ENCODE results near the gene TGFBR2. TPM values are rescaled to one million over a fixed set of nuclear protein-coding genes. Genes with fewer than 3 reads are reported as not detected.

The TGFBR2 gene
- total and polyA plus RNA-seq, 10 of the 15 experiments (the other 5 are each of a cell fraction or from before 2014, with no cell fraction given) = 0.02 to 0.98 (median 0.18) TPM; not detected in 1

DNA sequence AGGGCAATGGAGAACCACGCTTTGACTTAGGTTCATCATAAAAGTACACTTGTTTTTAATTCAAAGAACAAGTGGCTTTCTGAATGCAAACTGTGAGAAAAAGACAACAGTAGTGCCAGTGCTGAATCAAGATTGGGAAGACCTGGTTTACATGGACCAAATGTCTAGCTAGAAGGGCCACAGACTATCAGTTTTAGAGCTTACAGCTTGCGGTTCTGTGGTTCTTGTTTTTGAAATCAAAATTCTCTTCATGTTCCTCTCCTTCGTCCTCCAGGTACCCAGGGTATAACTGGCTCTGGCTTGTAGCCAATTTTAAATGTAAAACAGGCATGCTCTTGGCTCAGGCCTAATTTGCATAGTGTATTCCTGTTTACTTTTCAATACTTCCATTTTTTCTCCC, 124.6 kb downstream of the TGFBR2 start:
- no peaks in the 10 kb centered on the region for H4K20me1 ChIP-seq (ENCODE audit: control insufficient read depth, insufficient read depth)
- WGBS (ENCODE audit: insufficient coverage, insufficient replicate concordance, low lambda C conversion rate, missing lambda C conversion rate) = 6% methylated on average over 3 of the region's 3 CpGs
- ChIA-PET POLR2A (no interaction called here), SMC1A (ENCODE audit: uncharacterized antibody, unreplicated experiment) (no interaction called here), CTCF (no interaction called here), RAD21 (ENCODE audit: unreplicated experiment) (no interaction called here)
- H3K36me3 ChIP-seq (ENCODE audit: control insufficient read depth in 2 of 2, insufficient read depth in 2 of 2, low read length in 1 of 2) = no peaks in the 10 kb centered on the region
- intact Hi-C loops (cut with micrococcal nuclease; ENCODE audit: unreplicated experiment) = no loop called here
- in situ Hi-C loops (cut with MboI) = no loop called here
- H3K9me3 ChIP-seq (replicated peaks; ENCODE audit: control insufficient read depth, insufficient read depth, low read length) = no peaks in the 10 kb centered on the region
- H3K9ac ChIP-seq (ENCODE audit: control insufficient read depth, insufficient read depth, low read length) = no peak overlapping the region
- H3K4me3 ChIP-seq = no peak overlapping the region
- FAIRE-seq = no peak
- DNase-seq (ENCODE audit: low read depth, low spot score) = no peak
- H3K4me2 ChIP-seq (ENCODE audit: control insufficient read depth, insufficient read depth) = no peak overlapping the region
- no peaks in the 10 kb centered on the region for H3K4me1 ChIP-seq (ENCODE audit: control insufficient read depth, insufficient read depth, low read length)
- no peak for ATAC-seq
- H3K27ac ChIP-seq (ENCODE audit: control insufficient read depth, insufficient read depth) = no peak overlapping the region
- no TSS peak for BruUV-seq (replicated peaks)
- TF ChIP-seq, protein P1, sequence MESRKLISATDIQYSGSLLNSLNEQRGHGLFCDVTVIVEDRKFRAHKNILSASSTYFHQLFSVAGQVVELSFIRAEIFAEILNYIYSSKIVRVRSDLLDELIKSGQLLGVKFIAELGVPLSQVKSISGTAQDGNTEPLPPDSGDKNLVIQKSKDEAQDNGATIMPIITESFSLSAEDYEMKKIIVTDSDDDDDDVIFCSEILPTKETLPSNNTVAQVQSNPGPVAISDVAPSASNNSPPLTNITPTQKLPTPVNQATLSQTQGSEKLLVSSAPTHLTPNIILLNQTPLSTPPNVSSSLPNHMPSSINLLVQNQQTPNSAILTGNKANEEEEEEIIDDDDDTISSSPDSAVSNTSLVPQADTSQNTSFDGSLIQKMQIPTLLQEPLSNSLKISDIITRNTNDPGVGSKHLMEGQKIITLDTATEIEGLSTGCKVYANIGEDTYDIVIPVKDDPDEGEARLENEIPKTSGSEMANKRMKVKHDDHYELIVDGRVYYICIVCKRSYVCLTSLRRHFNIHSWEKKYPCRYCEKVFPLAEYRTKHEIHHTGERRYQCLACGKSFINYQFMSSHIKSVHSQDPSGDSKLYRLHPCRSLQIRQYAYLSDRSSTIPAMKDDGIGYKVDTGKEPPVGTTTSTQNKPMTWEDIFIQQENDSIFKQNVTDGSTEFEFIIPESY (IDR thresholded peaks at IDR 0.05) = no peak
- TF ChIP-seq DPF2 (IDR thresholded peaks at IDR 0.05) (no peak), KLF5 (IDR thresholded peaks at IDR 0.05; ENCODE audit: partially characterized antibody) (no peak), NFYB (IDR thresholded peaks at IDR 0.05; ENCODE audit: insufficient read depth, low read depth, low read length) (no peak), CHD4 (IDR thresholded peaks at IDR 0.05) (no peak)
- H2AFZ ChIP-seq (ENCODE audit: control insufficient read depth, low read depth, low read length) = no peak overlapping the region
- no peaks in the 10 kb centered on the region; a peak in 1 of 4 replicates for H3K27me3 ChIP-seq (replicated peaks in 1 of 2; ENCODE audit: control insufficient read depth in 2 of 2, insufficient read depth in 2 of 2, low read length in 1 of 2)
- H3K79me2 ChIP-seq (ENCODE audit: control insufficient read depth, insufficient read depth, low read length) = no peaks in the 10 kb centered on the region

DNA sequence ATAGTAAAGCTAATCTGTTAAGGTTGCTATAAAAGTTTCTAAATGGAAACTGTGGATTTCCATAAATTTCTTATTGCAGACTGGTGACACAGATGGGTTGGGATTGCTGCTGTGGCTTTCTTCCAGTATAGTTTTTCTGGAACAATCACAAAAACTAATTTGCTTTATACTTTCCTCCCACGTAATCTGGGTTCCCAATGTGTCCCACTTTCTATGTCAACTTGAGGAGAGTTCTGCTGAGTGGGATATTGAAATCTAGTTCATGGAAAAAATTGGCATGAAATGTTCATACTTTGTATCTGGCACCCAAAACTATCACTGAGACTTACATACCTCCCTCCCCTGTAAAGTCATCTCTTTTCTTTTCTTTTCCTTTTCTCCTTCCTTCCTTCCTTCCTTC, 126.8 kb downstream of the TGFBR2 start:
- Histone ChIP-seq H3K27ac (ENCODE audit: control insufficient read depth, insufficient read depth) (no peak overlapping the region), H3K4me3 (no peak overlapping the region), H3K4me2 (ENCODE audit: control insufficient read depth, insufficient read depth) (no peak overlapping the region), H3K9ac (ENCODE audit: control insufficient read depth, insufficient read depth, low read length) (no peak overlapping the region), H3K9me3 (replicated peaks; ENCODE audit: control insufficient read depth, insufficient read depth, low read length) (no peaks in the 10 kb centered on the region), H2AFZ (ENCODE audit: control insufficient read depth, low read depth, low read length) (no peak overlapping the region), H3K27me3 (replicated peaks in 1 of 2; ENCODE audit: control insufficient read depth in 2 of 2, insufficient read depth in 2 of 2, low read length in 1 of 2) (no peaks in the 10 kb centered on the region; a peak in 1 of 4 replicates), H3K79me2 (ENCODE audit: control insufficient read depth, insufficient read depth, low read length) (no peaks in the 10 kb centered on the region), H3K36me3 (ENCODE audit: control insufficient read depth in 2 of 2, insufficient read depth in 2 of 2, low read length in 1 of 2) (no peaks in the 10 kb centered on the region), H3K4me1 (ENCODE audit: control insufficient read depth, insufficient read depth, low read length) (no peaks in the 10 kb centered on the region), H4K20me1 (ENCODE audit: control insufficient read depth, insufficient read depth) (no peaks in the 10 kb centered on the region)
- no peak for FAIRE-seq
- 0% methylated on average over 1 of the region's 1 CpG for WGBS (ENCODE audit: insufficient coverage, insufficient replicate concordance, low lambda C conversion rate, missing lambda C conversion rate)
- BruUV-seq (replicated peaks) = no TSS peak
- no peak for DNase-seq (ENCODE audit: low read depth, low spot score)
- ChIA-PET RAD21 (ENCODE audit: unreplicated experiment) (no interaction called here), POLR2A (no interaction called here), SMC1A (ENCODE audit: uncharacterized antibody, unreplicated experiment) (interaction anchor here (1.4 kb wide), 1 partner anchor 10 kb away, joined by 5 read pairs; no protein-coding TSS in a partner anchor), CTCF (no interaction called here)
- no peak for TF ChIP-seq IKZF2 (IDR thresholded peaks at IDR 0.05)
- intact Hi-C loops (cut with micrococcal nuclease; ENCODE audit: unreplicated experiment) = no loop called here
- in situ Hi-C loops (cut with MboI) = no loop called here
- no peak for ATAC-seq
